NCI-H146 treated with DMSO at 0.1 percent for 48 hours (cell line): ENCODE measurements around the gene CD300LF.

Experiments used
- DNase-seq: peaks from one replicate; lab custom pipeline; 2025; ENCODE audit not compliant: unreplicated experiment; lab: John Stamatoyannopoulos, UW

Gene CD300LF

DNA sequence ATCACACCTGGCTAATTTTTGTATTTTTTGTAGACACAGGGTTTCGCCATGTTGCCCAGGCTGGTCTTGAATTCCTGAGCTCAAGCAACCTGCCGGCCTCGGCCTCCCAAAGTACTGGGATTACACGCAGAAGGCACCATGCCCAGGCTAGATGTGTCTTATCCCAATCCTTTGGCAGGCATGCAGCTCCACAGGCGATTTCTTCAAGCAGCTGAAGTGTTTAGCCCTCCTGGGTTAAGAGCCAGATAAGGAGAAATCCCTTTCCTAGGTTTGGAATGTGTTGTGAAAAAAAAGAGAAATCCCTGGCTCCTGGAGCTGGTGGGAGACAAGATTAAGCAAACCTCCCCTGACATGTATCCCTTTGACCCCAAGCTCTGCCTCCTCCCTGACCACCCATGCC, 33.7 kb upstream of the CD300LF start:
- no peak for DNase-seq

DNA sequence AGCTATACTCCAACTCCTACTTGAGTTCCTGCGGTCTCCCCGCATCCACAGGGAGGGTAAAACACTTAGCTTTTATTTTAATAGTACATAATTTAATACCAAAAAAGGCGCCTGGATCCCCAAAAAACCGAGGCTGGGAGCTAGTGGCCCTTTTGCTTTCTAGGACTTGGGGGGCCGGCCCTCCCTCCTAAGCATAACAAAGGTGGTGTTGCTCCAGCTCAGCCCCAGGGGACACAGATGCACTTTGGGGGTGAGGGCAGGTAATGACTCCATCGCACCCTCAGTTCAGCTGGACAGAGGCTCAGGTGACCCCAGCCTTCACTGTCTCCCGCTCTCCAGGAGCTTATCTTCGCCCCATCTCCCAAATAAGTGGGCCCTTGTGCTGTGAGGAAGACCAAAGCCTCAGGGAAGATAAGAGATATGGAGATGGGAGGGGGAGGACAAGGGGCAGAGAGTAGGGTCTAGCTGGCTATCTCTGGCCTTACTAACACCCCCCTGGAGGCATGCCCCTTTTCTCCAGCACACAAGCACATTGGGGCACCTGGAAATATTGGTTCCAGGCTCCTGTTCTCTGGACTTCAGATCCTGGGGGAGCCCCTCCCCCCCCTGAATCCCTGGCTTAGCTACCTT, 32.9 kb upstream of the CD300LF start:
- DNase-seq: no peak

DNA sequence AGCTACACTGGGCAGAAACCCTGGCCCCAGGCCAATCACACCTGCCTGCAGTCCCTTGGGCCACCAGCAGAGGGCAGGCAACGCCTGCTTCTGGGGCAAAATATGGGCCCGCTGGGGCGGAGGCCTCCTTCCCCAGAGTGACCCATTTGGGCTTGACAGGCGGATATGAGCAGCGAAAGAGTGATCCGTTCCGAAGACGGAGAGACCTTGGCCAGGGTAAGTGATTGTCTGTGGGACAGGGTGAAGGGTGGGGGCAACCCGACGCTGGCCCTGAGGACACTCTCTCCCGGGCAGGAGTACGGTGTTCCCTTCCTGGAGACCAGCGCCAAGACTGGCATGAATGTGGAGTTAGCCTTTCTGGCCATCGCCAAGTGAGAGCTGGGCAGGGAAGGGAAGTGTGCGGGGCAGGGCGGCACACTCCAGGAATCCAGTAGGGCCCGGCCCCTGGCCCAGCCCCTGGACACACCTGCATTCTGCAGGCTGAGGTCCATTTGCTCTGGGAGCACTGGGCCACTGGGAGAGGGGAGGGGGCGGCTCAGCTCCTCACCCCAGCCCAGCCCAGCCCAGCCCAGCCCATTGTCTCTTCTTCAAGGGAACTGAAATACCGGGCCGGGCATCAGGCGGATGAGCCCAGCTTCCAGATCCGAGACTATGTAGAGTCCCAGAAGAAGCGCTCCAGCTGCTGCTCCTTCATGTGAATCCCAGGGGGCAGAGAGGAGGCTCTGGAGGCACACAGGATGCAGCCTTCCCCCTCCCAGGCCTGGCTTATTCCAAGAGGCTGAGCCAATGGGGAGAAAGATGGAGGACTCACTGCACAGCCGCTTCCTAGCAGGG, 32.2 kb upstream of the CD300LF start:
- DNase-seq: peak; percentile 25

DNA sequence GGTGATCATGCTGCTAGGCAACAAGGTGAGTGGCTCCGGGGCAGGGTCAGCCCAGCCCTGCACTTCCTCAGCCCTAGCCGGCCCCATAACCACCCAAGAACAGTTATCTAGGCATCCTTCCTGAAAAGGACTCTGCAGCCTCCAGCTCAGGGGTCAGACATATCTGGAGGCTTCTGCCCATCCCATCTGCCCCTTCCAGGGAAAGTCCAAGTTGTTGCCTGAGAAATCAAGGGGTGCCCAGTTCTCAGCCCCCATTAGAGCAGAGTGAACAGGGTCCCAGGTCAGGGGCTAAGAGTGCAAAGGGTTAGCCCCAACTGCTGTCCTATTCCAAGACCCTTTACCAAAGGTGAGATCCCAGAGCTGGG, 31.6 kb upstream of the CD300LF start:
- DNase-seq: no peak

DNA sequence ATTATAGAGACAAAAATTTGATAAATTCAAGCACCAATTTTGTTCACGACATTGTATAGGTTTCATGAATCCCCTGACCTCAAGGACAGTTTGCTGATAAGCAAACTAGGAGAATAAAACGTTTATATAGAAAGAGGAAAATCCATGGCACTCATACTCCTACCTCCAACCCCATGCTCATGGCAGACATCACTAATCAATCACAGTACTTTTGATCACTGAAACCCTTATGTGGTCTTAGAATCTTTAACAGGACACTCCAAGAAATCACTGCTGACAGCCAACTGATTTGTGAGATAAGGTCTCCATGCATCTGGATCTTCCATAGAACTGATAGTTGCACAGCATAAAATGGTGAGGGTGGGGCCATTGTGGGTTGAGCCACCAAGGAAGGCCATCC, 31.0 kb upstream of the CD300LF start:
- DNase-seq: no peak

DNA sequence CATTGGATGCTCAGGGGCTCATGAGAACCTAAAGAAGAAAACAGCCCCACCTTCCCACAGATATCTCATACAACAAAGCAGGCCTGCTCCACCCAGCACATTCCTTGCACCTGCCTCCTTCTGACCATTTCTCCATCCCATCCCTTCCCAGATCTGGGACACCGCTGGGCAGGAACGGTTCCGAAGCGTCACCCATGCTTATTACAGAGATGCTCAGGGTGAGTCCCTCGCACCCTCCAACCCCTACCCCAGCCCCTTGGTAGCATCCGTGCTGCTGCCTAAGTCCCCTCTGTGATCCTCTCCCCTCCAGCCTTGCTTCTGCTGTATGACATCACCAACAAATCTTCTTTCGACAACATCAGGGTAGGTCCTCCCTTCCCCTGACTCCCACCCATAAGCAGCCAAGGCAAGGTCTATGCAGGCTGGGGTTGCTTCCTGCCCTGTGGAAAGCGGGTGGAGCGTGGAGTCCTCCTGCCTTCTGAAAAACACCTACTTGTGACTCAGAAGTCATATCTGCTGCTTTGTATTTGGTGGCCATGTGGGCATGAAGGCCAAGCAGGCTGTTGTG, 30.3 kb upstream of the CD300LF start:
- no peak for DNase-seq

DNA sequence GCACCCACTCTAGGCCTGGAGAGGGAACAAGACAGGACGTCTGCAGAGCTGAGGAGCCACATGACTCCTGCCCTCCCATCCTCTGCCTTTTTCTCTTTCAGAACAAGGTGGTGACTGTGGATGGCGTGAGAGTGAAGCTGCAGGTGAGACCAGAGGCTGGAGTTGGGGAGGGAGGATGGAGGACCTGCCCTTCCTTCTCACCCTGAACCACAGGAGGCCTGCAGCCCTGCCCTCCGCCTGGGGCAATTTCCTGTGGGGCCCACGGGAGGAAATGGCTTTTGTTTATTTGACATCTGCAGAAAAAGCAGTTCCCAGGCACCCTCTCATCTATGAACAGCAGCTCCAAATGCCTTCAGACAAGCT, 29.4 kb upstream of the CD300LF start:
- peak; percentile 81 for DNase-seq

DNA sequence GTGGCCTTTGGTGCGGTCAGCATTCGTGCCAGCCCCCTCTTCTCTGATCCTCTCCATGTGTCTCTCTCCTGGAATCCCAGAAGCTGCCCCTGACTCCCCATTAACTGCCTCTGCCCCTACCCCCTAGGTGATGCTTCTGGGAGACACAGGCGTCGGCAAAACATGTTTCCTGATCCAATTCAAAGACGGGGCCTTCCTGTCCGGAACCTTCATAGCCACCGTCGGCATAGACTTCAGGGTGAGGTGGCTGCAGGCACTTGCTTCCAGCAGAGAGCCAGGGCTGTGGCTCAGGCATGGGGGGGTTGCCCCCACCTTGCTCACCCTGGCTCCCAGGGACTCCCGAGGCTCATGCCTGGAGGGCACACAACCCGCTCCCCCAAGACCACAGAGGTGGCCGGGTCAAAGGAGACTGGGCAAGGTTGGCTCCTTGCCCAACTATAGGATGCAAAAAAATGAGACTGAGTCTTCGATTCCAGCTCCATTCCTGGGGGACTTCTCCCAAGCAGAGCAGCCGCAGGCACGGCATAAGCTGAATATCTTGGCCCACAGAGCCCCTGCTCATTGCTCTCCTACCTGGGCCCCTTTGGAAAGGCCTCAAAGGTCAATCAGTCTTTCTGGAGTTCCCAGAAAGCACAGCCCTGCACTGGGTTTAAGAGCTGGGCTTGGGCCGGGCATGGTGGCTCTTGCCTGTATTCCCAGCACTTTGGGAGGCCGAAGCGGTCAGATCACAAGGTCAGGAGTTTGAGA, 28.1 kb upstream of the CD300LF start:
- no peak for DNase-seq

DNA sequence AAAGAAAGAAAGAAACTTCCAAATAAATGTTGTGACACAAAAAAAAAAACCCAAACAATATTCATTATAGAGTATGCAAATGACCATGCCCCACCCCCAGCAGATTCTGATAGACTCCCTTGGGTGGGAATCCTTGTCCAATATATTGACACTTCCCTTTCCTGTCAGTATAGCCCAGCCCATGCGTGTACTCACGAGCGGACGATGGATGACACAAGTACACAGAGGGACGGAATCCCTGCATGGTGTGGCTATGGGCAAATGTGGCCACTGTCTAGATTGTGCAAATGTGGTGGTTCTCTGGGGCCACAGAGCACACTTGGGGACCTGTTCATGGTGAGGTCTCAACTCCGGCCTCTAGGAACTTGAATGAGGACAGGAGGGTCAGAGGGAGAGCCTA, 27.4 kb upstream of the CD300LF start:
- DNase-seq: no peak

DNA sequence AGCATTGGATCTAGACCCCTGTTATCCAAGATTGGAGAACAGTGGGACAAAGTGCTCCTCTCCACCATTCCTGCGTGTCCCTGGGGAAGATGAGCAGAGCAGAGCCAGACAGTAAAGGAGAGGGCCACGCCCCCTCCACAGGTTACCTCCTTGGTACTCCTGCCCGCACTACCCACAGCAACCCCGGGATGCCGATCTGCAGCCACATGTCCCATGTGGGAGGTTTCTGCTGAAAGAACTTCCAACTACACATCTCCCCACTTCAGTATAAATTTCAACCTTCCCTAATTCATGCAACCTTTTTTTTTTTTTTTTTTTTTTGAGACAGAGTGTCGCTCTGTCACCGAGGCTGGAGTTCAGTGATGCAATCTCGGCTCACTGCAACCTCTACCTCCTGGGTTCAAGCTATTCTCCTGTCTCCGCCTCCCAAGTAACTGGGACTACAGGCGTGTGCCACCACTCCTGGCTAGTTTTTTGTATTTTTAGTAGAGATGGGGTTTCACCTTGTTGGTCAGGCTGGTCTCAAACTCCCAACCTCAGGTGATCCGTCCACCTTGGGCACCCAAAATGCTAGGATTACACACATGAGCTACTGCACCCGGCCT, 26.6 kb upstream of the CD300LF start:
- DNase-seq: no peak

DNA sequence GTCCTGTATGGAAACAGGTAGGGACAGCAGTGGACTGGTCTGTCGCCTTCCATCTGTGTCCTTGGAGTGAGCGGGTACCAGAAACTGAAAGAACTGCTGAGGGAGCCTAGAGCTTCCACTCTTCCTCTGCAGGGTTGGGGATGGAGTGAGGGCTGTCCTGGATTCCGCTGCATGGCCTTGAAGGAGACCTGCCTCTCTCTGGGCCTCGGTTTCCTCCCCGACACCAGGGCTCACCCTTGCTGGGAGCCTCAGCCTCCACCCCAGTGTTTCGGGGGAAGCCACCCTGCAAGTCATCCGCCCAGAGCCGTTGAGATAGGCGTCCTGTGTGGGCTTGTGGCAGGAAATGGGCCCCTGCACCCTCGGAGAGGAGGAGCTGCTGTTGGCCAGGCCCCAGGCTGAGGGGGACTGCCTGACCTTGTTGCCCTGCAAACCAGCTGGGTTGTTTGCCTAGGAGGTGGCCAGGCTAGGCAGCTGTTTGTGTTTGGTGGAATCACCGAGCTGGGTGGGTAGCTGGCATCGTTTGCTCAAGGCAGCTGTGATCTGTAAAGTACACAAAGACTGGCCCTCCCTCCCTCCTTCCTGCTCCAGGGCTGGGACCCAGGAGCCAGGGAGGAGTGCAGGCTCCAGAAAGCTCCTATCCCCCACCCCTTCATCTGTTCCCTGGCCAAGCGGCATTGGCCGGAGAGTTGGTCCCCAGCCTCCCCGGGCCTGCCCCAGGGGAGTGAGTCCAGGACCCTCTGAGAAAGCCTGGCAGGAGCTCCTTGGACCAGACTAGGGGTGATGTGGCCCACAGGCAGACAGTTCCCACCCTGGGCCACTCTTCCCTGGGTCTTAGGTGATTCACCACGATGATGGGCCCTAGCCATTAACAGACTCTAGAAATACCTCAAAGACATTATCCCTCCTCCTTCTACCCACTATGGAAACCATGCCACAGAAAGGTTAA, 25.6 kb upstream of the CD300LF start:
- DNase-seq: peak; percentile 37

DNA sequence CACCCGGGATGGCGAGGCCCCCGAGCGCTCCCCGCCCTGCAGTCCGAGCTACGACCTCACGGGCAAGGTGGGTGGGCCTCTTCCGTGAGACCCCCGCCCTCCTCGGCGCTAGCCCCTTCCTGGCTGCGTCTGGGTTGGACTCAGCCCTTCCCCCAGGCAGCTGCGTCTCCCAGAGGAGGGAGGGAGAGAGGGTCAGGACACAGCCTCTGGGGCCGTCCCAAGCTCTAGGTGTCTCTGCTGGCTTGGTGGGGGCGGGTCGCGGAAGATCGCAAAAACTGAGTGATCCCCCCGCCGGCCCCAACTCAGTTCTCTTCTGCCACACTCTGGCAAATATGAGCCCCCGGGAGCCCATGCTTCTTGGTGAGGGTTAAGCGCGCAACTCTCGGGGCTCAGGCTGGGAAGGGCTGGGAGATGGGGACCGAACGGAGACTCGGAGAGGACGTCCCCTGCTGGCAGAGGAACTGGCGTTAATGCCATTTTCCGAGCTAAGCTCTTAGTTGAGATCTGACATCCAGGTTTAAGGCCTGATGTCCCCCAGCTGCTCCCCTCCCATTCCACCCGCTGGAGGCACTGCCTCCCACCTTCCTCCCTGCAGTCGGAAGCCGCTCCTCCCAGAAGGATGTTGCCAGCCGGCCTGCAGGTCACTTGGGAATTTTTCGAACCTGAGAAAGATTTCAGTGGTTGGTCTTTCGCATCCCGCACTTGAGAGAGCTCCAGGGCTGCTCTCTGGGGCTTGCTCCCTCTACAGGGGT, 24.8 kb upstream of the CD300LF start:
- no peak for DNase-seq

DNA sequence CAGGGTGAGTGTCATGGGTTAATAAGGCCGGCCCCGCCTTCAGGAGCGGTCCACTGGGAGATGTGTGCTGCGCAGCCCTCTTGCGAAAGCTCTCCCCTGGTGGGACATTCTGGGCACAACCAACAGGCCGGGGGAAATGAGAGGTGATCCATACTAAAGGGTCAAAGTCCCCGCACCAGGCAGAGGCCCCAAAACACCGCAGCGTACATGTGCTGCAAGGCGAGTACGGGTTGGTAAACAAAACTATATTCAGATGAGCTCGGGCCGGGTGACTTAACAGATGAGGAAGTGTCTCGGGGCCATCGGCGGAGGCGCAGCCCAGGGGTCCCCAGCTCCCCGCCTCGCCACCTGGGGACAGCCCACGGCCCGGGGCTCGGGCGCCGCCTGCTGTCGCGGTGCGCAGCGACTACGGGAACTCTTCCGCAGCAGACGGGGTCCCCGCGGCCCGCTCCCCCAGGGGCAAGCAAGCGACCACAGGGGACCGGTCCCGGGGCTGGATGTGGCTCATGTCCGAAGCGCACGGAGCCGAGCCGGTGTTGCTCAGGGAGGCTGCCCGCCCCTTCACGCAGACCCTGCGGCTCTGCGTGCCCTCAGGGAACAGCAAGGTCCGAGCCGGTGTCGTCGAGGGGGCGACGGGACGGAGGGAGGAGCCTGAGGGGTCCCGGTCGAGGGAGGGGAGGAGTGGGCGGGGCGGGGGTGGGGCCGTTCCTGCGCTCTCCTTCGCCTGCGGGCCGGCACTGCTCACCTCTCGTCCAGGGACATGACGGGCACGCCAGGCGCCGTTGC, 24.0 kb upstream of the CD300LF start, which contains the start of gene RAB37:
Gene RAB37 (plus strand): TSS at position 744 of the 786 bp plus-strand sequence. CDS start 17 bp downstream, at position 761.
- DNase-seq: no peak

DNA sequence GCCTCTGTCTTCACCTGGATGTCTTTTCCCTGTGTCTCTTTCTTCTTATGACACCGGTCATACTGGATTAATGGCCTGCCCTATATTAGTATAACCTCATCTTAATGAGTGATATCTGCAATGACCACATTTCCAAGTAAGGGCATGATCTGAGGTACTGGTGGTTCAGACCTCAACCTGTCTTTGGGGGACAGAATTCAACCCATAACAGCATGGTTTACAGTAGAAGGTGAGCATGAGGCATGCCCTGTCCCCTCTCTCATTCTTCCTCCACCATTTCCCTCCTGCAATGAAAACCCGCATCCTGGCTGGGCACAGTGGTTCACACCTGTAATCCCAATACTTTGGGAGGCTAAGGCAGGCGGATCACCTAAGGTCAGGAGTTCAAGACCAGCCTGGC, 21.5 kb upstream of the CD300LF start:
- DNase-seq: no peak

DNA sequence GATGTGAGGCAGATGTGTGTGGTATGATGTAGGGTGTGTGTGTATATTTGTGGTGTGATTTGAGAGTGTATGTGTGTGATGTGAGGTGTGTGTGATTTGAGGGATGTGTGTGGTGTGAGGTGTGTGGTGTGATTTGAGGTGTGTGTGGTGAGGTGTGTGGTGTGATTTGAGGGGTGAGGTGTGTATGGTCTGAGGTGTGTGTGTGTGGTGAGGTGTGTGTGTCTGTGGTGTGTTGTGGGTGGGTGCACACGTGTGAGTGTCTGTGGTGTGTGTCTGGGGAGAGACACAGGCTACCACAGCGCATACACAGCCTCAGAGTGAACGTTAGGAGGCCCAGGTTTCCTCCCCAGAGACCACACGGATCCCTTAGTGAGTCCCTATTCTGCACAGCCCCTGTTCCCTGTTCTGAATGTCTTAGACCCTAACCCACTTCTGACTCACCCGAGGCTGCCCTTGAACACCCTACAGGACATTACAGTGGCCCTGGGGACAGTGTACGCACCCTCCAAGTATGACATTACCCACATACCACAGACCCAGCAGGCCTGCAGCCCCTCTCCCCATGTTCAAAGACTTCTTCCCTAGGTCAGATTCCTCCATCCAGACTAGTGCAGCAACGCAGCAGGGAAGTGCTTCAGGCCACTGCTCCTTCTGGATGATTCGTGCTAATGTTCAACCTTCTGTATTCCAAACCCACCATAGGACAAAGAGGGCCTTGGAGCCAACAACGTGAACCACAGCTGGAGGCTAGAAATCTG, 20.8 kb upstream of the CD300LF start:
- DNase-seq: no peak

DNA sequence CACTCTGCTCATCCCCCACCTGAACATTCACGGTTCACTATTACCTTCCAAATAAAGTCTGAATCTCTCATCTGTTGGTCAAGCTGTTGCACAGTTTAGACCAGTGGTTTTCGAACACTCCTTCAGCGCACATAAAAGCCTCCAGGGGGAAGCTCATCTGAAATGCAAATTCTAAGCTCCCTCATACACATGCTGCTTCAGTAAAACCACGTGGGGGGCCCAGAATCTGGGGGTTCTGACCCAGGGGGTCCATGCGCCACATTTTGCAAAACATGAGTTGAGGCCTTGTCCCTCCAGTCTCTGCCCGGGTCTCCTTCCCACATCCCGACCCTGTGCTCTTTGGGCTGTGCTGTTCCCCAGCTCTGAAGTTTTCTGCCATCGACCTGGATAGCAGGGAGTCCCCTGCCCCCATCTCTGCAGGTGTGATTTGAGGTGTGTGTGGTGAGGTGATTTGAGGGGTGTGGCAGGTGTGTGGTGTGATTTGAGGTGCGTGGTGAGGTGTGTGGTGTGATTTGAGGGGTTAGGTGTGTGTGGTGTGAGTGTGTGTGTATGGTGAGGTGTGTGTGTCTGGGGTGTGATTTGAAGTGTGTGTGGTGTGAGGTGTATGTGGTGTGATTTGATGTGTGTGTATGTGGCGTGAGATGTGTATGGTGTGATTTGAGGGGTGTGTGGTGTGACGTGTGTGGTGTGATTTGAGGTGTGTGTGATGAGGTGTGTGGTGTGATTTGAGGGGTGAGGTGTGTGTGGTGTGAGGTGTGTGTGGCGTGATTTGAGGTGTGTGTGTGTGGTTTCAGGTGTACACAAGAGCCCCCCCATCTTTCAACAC, 19.5 kb upstream of the CD300LF start:
- DNase-seq: no peak

DNA sequence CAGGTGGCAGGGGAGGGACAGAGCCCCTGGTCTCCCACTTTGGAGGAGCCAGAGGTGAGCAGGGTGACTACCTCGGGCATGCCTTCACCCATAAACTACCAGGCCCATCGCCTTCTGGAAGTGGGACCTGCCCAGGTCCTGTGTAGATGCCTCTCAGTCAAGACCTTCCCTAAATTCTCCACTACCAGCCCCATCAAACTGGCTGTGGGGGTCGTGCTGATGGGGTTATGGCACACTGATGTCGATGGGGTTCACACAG, 18.6 kb upstream of the CD300LF start:
- no peak for DNase-seq
